Parietal lobe (tissue), 1 donor: ENCODE results near the gene DOLK. TPM values are rescaled to one million over a fixed set of nuclear protein-coding genes. Genes with fewer than 3 reads are reported as not detected.

ENCODE experiments used
- total RNA-seq: library from RNA; depleted of rRNA; stranded (reverse); fragments of >200 nt; gene quantifications from one replicate; pipeline ENCODE4 v1.2.3, GENCODE V29; 2014

DOLK gene
- total RNA-seq: 12.2 TPM

DNA sequence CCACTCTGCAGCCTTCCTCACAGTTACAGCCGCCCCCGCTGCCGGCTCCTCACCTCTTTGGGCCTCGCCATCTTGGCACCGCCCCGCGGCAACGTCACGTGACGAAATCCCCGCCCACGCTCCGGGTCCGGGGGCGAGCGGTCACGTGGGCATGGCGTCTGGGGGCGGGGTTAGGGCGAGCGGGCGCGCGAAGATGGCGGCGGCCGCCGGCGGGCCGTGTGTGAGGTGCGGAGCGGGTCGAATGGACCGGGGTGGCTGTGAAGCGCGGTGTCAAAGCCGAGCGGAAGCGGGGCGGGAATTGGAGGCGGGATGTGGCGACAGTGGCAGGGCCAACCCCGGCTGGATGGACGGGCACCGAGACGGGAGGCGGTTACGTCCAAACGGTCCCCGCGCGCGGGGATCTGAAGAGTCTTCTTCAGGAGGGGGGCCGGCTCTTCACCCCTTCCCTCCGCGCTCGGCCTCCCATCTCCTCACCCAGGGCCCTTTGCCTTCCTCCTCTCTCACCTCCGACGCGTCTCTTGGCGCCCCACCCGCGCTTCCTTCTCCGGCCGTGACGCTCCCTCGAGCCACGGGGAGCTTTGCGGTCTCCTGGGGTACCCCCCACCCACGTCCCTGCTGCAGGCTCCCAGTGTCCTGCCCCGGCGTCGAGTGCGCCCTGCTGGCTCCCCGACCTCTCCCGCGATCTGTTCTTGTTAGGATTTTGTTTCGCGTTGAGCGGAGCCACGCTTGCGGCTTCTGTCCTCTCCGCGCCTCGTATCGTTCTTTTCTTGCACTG lies at the start of gene DOLK, which contains the start of gene NUP188:
DOLK (minus strand) TSS at position 77 of the 775 bp plus-strand sequence. CDS start 300 bp downstream, outside the sequence.
NUP188 (plus strand) TSS at position 173 of the 775 bp plus-strand sequence; CDS start at position 194, 21 bp downstream.

DNA sequence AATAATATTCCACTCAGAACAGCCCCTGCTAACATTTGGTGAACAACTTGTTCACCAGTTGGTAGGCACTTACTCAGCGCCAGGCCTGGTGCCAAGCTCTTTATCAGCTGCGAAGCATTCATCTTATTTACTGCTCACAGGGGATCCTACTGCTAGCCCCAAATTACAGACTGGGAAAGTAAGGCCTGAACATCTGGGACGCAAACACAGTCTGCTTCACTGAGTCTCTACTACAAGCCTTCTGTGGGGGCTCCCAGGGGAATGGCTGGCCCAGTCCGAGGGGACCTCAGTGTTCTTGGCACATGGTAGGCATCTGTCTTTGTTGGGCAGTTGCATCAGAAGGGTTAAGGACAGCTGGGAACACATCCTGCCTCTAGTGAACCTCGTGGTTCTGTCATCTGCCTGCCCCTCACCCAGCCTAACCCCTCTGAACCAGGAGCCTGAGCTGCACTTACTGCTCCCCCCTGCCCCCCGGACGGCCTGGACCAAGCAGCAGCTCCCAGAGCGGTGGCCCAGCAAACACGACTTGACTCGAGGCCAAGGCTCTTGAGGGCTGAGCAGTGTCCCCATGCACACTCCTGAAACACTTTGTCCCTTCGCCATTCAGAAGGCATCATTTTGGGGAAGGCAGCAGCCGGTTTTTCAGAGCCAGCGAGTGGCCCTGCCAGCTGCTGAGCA lies 26.9 kb downstream of the DOLK start, which contains the start of gene PHYHD1:
PHYHD1 (plus strand) TSS at position 602 of the 678 bp plus-strand sequence. CDS start 1,342 bp downstream, outside the sequence.

Other genes with a start within 250 kb of the DOLK start
- 1.6 TPM for gene PKN3, start 245.1 kb downstream of the DOLK start, total RNA-seq
- 3.1 TPM for gene ZDHHC12, start 223.5 kb downstream of the DOLK start, total RNA-seq
- gene ZER1, start 175.7 kb downstream of the DOLK start, total RNA-seq: 39.1 TPM
- 11.3 TPM for gene TBC1D13, start 160.3 kb downstream of the DOLK start, total RNA-seq
- gene ENDOG, start 129.1 kb downstream of the DOLK start, total RNA-seq: 18.5 TPM
- gene SPOUT1, start 117.8 kb downstream of the DOLK start, total RNA-seq: 23.8 TPM
- gene KYAT1, start 65.7 kb downstream of the DOLK start, total RNA-seq: 10.6 TPM
- 25.7 TPM for gene LRRC8A, start 65.5 kb downstream of the DOLK start, total RNA-seq
- gene PHYHD1, start 26.6 kb downstream of the DOLK start, total RNA-seq: 1.9 TPM
- gene NUP188, start 96 bp upstream of the DOLK start, total RNA-seq: 68.9 TPM
- 52.6 TPM for gene SH3GLB2, start 80.7 kb upstream of the DOLK start, total RNA-seq
- 28.5 TPM for gene MIGA2, start 89.0 kb upstream of the DOLK start, total RNA-seq
- gene DOLPP1, start 133.5 kb upstream of the DOLK start, total RNA-seq: 9.7 TPM
- 22.8 TPM for gene CRAT, start 163.2 kb upstream of the DOLK start, total RNA-seq
- gene PTPA, start 163.8 kb upstream of the DOLK start, total RNA-seq: 72.0 TPM
- gene IER5L, start 230.7 kb upstream of the DOLK start, total RNA-seq: 20.3 TPM